Activated naive CD8-positive, alpha-beta T cell treated with anti-CD3 and anti-CD28 coated beads for 36 hours (primary cell): Measurements from ENCODE around the gene ATOX1. TPM values are rescaled to one million over a fixed set of nuclear protein-coding genes. Genes with fewer than 3 reads are reported as not detected.
"Not testable (repeated sequence)": the region's sequence is repeated elsewhere in the genome, so short reads cannot be mapped to it uniquely, and the experiment has no call there.

Source experiments
- DNase-seq: peaks from one replicate; pipeline ENCODE4 v3.0.0; 2021
- H3K27ac Mint-ChIP-seq: one replicate; pipeline ENCODE4 v1.8.0; 2022; ENCODE audit warnings: mild to moderate bottlenecking, moderate library complexity, mixed read lengths
- H3K27me3 Mint-ChIP-seq: one replicate; pipeline ENCODE4 v1.8.0; 2022; ENCODE audit warnings: mild to moderate bottlenecking, mixed read lengths
- H3K36me3 Mint-ChIP-seq: one replicate; pipeline ENCODE4 v1.8.0; 2021; ENCODE audit warnings: mild to moderate bottlenecking, mixed read lengths
- H3K4me1 Mint-ChIP-seq: one replicate; pipeline ENCODE4 v1.8.0; 2021; ENCODE audit warnings: mixed read lengths
- H3K4me3 Mint-ChIP-seq: one replicate; pipeline ENCODE4 v1.8.0; 2022; ENCODE audit warnings: mild to moderate bottlenecking, moderate library complexity, mixed read lengths
- H3K9me3 Mint-ChIP-seq: one replicate; pipeline ENCODE4 v1.8.0; 2022; ENCODE audit warnings: mixed read lengths
- total RNA-seq, 2 experiments: library from RNA; stranded (reverse); gene quantifications; one replicate each; pipeline ENCODE4 v1.2.3, GENCODE V29; 2021

The ATOX1 gene
- total RNA-seq, 2 experiments from 2014 or later, result 97.7 to 98.6 TPM

DNA sequence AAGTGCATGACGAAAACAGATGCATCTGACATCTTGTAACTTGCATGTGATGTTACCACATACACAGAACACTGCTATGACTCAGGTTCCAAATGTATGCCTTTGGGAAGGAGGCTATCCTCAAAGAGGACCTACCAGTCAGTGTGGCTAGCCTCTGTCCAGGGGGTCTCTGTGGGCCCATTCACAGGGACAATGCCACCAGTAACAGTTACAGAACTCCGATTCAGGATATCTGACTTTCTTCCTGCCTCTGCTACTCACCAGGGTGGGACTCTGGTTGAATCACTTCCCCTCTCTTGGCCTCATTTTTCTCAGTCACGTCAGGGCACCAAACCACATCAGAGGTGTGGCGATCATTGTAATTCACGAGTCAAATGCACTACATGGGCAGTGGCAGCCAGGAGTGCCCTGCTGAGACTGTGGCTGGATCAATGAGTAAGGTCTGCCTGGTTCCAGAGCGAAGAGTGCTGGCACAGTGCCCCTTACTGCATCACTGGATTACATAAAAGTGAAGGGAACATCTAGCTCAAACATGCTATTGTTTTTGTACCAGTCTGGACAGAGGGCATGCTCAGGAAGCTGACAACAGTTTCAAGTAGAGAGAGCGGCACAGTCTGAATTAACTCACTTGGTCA lies 13.2 kb downstream of the ATOX1 start:
- H3K36me3 Mint-ChIP-seq, result peaks cover 24% of the 10 kb centered on the region
- H3K27ac Mint-ChIP-seq, result peak overlapping the region; percentile 26
- H3K27me3 Mint-ChIP-seq, result no peaks in the 10 kb centered on the region
- no peak overlapping the region for H3K4me3 Mint-ChIP-seq
- no peaks in the 10 kb centered on the region for H3K9me3 Mint-ChIP-seq
- DNase-seq, result peak; percentile 17
- H3K4me1 Mint-ChIP-seq, result peaks cover 33% of the 10 kb centered on the region

GRCh38 chr5:151743530-151743929 lies 14.9 kb downstream of the ATOX1 start:
- Mint-ChIP-seq H3K4me3 (no peak overlapping the region), H3K36me3 (peaks cover 20% of the 10 kb centered on the region), H3K27ac (no peak overlapping the region), H3K4me1 (peaks cover 27% of the 10 kb centered on the region), H3K27me3 (no peaks in the 10 kb centered on the region), H3K9me3 (no peaks in the 10 kb centered on the region)
- no peak for DNase-seq

DNA sequence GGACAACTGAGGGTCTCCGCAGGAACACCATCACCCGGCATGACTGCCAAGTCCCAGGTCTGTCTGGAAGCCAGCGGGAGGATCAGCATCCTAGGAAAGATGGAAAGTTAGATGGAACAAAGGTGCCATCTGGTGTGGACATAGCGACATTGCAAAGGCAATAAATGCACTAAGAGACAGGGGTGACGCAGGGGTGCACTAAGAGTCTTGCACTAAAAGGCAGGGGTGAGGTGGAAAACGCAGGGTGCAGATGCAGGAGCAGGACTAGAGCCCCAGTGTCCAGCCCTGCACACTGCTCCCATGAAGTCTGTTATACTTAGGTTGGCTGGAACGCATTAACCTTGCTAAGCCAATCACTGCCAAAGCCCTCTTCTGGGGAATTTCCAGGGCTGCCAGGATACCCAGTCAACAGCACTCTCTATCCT lies 15.5 kb downstream of the ATOX1 start:
- no peaks in the 10 kb centered on the region for H3K27me3 Mint-ChIP-seq
- peaks cover 20% of the 10 kb centered on the region for H3K36me3 Mint-ChIP-seq
- no peak overlapping the region for H3K27ac Mint-ChIP-seq
- no peak for DNase-seq
- H3K4me3 Mint-ChIP-seq, result no peak overlapping the region
- no peaks in the 10 kb centered on the region for H3K9me3 Mint-ChIP-seq
- peaks cover 27% of the 10 kb centered on the region for H3K4me1 Mint-ChIP-seq

DNA sequence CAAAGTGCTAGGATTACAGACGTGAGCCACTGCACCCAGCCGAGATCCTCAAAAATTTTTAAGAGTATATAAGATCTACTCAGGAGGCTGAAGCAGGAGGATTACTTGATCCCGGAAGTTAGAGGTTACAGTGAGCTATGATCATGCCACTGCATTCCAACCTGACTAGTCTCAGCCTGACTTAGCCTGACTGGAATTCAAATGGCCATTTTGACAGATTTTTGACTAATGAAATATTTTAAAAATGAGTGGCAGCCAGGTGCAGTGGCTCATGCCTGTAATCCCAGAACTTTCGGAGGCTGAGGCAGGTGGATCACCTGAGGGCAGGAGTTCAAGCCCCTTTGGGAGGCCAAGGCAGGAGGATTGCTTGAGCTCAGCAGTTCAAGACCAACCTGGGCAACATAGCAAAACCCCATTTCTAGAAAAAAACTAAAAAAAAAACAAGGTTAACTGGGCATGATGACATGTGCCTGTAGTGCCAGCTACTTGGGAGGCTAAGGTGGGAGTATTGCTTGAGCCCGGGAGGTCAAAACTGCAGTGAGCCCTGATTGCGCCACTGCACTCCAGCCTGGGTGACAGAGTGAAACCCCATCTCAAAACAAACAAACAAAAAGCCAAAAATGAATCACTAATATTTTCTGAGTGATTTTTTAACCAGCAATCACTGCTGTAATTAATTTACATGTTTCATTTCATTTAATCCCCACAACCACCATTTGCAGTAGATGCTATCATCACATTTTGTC lies 16.6 kb downstream of the ATOX1 start:
- no peak overlapping the region for H3K4me3 Mint-ChIP-seq
- H3K27me3 Mint-ChIP-seq, result no peaks in the 10 kb centered on the region
- H3K9me3 Mint-ChIP-seq, result no peaks in the 10 kb centered on the region
- no peak overlapping the region for H3K27ac Mint-ChIP-seq
- no peak for DNase-seq
- peaks cover 25% of the 10 kb centered on the region for H3K4me1 Mint-ChIP-seq
- H3K36me3 Mint-ChIP-seq, result peaks cover 20% of the 10 kb centered on the region

- Mint-ChIP-seq H3K27ac (no peak overlapping the region), H3K4me1 (peaks cover 18% of the 10 kb centered on the region), H3K36me3 (peaks cover 16% of the 10 kb centered on the region), H3K4me3 (no peak overlapping the region), H3K27me3 (no peaks in the 10 kb centered on the region), H3K9me3 (no peaks in the 10 kb centered on the region)
- DNase-seq, result no peak
Measured at GRCh38 chr5:151740958-151741373, 17.5 kb downstream of the ATOX1 start.

DNA sequence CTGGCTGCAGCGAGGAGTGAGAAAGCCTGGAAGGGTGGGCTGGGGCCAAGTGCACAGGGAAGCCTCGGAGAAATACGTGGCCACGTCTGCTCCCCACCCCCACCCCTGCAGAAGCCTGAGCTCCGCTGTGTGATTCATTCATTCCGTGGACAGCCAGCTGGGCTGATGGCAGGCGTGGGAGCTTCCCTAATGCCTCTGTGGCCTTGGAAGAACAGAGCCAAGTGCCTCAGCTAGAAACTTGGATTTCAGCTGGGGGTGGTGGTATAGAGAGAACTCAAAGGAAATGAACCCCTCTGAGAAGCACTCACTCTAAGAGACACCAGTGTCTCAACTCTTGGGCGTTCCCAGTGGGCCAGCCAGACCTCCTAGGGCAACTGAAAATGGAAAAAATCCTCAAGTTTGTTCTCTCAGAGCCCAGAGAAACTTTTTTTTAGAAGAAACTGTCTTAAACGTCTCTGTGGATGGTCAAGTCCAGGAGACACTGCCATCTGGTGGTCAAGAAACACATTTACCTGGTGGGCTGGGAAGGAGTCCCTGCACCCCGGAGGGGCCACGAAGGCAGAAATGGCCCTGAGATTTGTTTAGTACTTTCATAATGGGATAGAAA lies 18.0 kb downstream of the ATOX1 start:
- H3K4me1 Mint-ChIP-seq, result peaks cover 14% of the 10 kb centered on the region
- no peaks in the 10 kb centered on the region for H3K27me3 Mint-ChIP-seq
- H3K4me3 Mint-ChIP-seq, result no peak overlapping the region
- no peaks in the 10 kb centered on the region for H3K9me3 Mint-ChIP-seq
- no peak overlapping the region for H3K27ac Mint-ChIP-seq
- DNase-seq, result peak; percentile 31
- peaks cover 13% of the 10 kb centered on the region for H3K36me3 Mint-ChIP-seq

DNA sequence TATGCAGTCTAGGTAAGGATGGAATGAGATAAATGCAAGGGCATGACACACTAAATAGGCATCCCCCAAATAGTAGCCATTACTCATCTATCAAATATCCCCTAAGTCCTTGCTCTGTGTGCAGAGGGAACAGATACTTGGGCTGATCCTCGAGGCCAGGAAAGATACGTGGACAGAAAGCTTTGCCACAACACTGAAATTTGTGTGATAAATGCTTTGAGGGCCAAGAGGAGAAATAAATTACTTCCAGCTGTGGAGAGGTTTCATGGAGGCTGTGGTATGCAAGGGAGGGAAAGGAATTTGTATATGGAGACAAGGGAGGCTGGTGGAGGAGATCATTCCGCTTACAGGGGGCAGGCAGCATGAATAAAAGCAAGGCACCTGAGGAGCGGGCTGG lies 18.5 kb downstream of the ATOX1 start:
- Mint-ChIP-seq H3K9me3 (no peaks in the 10 kb centered on the region), H3K4me3 (no peak overlapping the region), H3K27ac (no peak overlapping the region), H3K27me3 (no peaks in the 10 kb centered on the region), H3K36me3 (peaks cover 8% of the 10 kb centered on the region), H3K4me1 (peaks cover 9% of the 10 kb centered on the region)
- no peak for DNase-seq

DNA sequence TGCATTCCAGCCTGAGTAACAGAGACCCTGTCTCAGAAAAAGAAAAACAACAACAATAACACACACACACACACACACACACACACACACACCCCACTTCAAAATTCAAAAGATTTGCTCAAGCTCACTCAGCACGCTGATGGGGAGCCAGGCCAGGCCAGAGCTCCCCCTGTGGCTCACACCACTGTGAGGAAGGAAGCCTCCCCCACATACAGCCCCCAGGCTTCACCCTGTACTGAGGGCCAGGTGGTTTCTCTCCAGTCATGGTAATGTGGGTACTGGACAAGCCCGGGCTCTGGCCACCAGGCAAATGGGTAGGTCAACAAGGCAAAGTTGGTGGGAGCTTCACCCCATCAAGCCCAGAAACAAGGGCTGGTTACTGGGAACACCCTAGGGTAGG lies 19.0 kb downstream of the ATOX1 start:
- Mint-ChIP-seq H3K4me3 (no peak overlapping the region), H3K27ac (no peak overlapping the region), H3K27me3 (no peaks in the 10 kb centered on the region), H3K9me3 (no peaks in the 10 kb centered on the region), H3K36me3 (peaks cover 3% of the 10 kb centered on the region), H3K4me1 (peaks cover 9% of the 10 kb centered on the region)
- no peak for DNase-seq

DNA sequence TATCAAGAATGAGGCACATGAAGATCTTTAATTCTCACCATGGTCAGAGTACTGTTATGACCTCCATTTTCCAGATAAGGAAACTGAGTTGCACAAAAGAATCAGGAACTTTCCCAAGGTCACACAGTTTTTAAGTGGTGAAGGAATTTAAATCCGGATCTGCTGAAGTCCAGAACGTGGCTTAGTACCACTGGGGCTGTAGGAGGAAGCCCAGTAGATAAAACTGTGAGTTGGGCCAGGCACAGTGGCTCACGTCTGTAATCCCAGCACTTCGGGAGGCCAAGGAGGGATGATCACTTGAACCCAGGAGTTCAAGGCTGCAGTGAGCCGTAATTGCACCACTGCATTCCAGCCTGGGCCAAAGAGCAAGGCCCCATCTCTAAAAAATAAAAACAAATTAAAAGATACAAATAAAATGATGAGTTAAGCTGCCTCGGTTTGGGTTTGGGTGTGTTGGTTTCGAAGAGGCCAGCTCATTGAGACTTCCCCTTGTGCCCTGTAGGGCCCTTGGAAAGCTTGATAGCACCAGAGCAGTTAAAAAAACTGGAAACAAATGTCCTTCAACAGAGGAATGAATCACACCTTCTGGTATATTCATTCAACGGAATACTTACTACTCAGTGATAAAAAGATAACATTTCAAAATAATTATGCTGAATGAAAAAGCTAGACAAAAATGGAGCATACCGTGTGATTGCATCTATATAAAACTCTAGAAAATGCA lies 20.1 kb downstream of the ATOX1 start:
- DNase-seq, result no peak
- Mint-ChIP-seq H3K27me3 (no peaks in the 10 kb centered on the region), H3K27ac (no peak overlapping the region), H3K4me3 (no peak overlapping the region), H3K4me1 (peaks cover 12% of the 10 kb centered on the region), H3K9me3 (no peaks in the 10 kb centered on the region), H3K36me3 (peaks cover 3% of the 10 kb centered on the region)

DNA sequence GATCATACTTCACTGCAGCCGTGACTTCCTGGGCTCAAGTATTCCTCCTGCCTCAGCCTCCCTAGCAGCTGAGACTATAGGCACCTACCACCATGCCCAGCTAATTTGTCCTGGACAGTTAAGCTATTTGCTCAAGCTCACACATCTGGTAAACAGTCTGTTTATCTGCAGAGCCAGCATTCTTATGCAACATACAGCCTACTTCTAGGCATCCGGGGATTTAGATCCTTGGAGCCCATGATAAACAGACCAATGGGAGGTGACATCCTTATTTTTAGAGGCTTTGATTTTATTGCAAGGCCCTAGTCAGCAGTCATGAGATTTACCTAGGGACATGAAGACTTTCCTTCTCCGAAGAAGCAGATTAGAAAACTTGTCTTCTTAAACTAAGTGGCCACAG lies 21.0 kb downstream of the ATOX1 start:
- Mint-ChIP-seq H3K27me3 (no peaks in the 10 kb centered on the region), H3K36me3 (peaks cover 3% of the 10 kb centered on the region), H3K27ac (no peak overlapping the region), H3K9me3 (no peaks in the 10 kb centered on the region), H3K4me3 (no peak overlapping the region), H3K4me1 (peaks cover 8% of the 10 kb centered on the region)
- no peak for DNase-seq

- Mint-ChIP-seq H3K4me3 (no peak overlapping the region), H3K27me3 (no peaks in the 10 kb centered on the region), H3K36me3 (peaks cover 9% of the 10 kb centered on the region), H3K9me3 (no peaks in the 10 kb centered on the region), H3K27ac (no peak overlapping the region), H3K4me1 (peaks cover 5% of the 10 kb centered on the region)
- no peak for DNase-seq
Measured at GRCh38 chr5:151735646-151736045, 22.8 kb downstream of the ATOX1 start.

GRCh38 chr5:151734064-151734408 lies 24.4 kb downstream of the ATOX1 start:
- H3K27ac Mint-ChIP-seq, result no peak overlapping the region
- H3K36me3 Mint-ChIP-seq, result peaks cover 23% of the 10 kb centered on the region

GRCh38 chr5:151733358-151734063 lies 24.9 kb downstream of the ATOX1 start:
- Mint-ChIP-seq H3K27ac (no peak overlapping the region), H3K27me3 (no peaks in the 10 kb centered on the region), H3K36me3 (peaks cover 23% of the 10 kb centered on the region), H3K4me1 (peaks cover 3% of the 10 kb centered on the region), H3K9me3 (peaks cover 4% of the 10 kb centered on the region), H3K4me3 (no peak overlapping the region)
- no peak for DNase-seq

More at GRCh38 chr5:151734064-151734408, 24.4 kb downstream of the ATOX1 start:
- DNase-seq, result no peak
- peaks cover 4% of the 10 kb centered on the region for H3K9me3 Mint-ChIP-seq
- no peak overlapping the region for H3K4me3 Mint-ChIP-seq
- H3K4me1 Mint-ChIP-seq, result peaks cover 3% of the 10 kb centered on the region
- H3K27me3 Mint-ChIP-seq, result no peaks in the 10 kb centered on the region

DNA sequence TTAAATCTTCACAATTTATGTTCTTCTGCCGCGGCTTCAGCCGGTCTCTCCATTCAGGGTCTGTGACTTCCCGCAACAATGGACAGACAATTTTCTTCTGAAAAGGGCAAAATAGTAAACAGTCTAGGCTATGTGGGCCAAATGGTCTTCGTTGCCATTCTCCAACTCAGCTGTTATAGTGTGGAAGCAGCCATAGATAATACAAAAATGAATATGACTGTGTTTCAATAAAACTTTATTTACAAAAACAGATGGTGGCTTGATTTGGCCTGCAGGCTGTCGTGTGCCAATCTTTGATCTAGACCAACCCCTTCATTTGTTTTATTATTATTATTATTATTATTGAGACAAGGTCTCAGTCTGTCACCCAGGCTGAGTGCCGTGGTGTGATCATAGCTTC lies 28.1 kb downstream of the ATOX1 start:
- Mint-ChIP-seq H3K9me3 (peaks cover 4% of the 10 kb centered on the region), H3K27me3 (no peaks in the 10 kb centered on the region), H3K4me1 (peaks cover 3% of the 10 kb centered on the region), H3K36me3 (peaks cover 23% of the 10 kb centered on the region), H3K27ac (no peak overlapping the region), H3K4me3 (no peak overlapping the region)
- no peak for DNase-seq

DNA sequence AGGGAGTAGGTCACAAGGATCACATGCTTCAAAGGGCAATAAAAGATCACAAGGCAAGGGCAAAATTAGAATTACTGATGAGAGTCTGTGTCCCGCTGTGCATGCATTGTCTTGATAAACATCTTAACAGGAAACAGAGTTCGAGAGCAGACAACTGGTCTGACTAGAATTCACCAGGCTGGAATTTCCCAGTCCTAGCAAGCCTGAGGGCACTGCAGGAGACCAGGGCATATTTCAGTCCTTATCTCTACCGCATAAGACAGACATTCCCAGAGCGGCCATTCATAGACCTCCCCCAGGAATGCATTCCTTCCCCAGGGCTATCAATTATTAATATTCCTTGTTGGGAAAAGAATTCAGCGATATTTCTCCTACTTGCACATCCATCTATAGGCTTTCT lies 28.8 kb downstream of the ATOX1 start:
- H3K27me3 Mint-ChIP-seq, H3K9me3 Mint-ChIP-seq, H3K4me3 Mint-ChIP-seq, DNase-seq, H3K4me1 Mint-ChIP-seq, H3K27ac Mint-ChIP-seq: not testable (repeated sequence)
- H3K36me3 Mint-ChIP-seq, result peaks cover 23% of the 10 kb centered on the region
